Activated CD8-positive, alpha-beta memory T cell treated with anti-CD3 and anti-CD28 coated beads for 48 hours (primary cell): ENCODE measurements around the gene GRAMD1C.

Source experiments
- DNase-seq, 3 experiments: peaks; one replicate each; pipeline ENCODE4 v3.0.0-alpha.2; 2020; ENCODE audit warnings: low read depth in 2 of 3, low spot score in 2 of 3

The GRAMD1C gene

GRCh38 chr3:113948015-113948917, 109.7 kb downstream of the GRAMD1C start:
- peak in 1 of 3 experiments; percentile 8 for DNase-seq

GRCh38 chr3:113952921-113953320, 114.3 kb downstream of the GRAMD1C start:
- DNase-seq: no peak

GRCh38 chr3:113953677-113954076, 115.1 kb downstream of the GRAMD1C start:
- no peak for DNase-seq

- no peak for DNase-seq
These were observed 115.6 kb downstream of the GRAMD1C start for GRCh38 chr3:113954091-113954685.

- DNase-seq: no peak
These were observed 125.3 kb downstream of the GRAMD1C start for GRCh38 chr3:113963879-113964278.

- DNase-seq: no peak
These were observed 127.6 kb downstream of the GRAMD1C start for GRCh38 chr3:113966172-113966571.

- no peak for DNase-seq
These were observed 130.4 kb downstream of the GRAMD1C start for GRCh38 chr3:113968986-113969385.

GRCh38 chr3:113977822-113978221, 139.2 kb downstream of the GRAMD1C start:
- DNase-seq: no peak

- DNase-seq: no peak
These were observed 141.3 kb downstream of the GRAMD1C start for GRCh38 chr3:113979916-113980315.

- DNase-seq: no peak
These were observed 143.2 kb downstream of the GRAMD1C start for GRCh38 chr3:113981803-113982202.

GRCh38 chr3:113983544-113983943, 145.0 kb downstream of the GRAMD1C start:
- no peak for DNase-seq

GRCh38 chr3:113985541-113985940, 147.0 kb downstream of the GRAMD1C start:
- no peak for DNase-seq
